ENCODE data around the gene GRM4.

GRM4 gene

DNA sequence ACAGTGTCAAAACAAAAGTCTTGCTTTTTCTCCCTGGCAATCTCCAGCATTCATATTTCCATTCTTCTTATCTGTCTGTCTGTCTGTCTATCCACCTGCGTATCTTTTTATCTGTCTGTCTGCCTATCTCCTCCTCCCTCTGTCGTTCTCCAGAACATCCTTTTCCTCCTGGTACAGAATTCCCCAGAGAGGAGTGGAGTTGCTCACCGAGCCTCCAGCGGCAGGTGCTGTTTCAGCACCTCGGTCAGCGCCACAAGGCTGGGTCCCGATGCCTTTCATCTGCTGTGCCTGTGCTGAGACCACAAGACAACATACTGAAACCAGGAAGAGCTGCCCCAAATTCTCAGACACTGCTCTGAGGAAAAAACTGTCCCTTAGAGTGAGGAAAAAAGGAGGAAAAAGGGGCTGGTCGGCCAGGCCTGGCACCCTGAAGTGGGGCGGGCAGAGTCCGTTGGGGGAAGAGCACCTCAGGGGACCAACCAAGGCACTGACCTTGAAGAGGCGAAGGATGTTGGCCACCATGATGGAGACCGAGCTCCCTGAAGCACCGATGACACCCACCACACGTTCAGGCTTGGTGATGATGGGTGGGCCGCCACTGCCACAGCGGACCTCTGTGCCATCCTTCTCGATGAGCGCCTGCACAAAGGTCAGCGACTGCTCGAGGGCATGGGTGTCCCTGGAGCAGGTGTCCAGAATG lies 13.3 kb downstream of the GRM4 start:
- TF ChIP-seq, protein P1, sequence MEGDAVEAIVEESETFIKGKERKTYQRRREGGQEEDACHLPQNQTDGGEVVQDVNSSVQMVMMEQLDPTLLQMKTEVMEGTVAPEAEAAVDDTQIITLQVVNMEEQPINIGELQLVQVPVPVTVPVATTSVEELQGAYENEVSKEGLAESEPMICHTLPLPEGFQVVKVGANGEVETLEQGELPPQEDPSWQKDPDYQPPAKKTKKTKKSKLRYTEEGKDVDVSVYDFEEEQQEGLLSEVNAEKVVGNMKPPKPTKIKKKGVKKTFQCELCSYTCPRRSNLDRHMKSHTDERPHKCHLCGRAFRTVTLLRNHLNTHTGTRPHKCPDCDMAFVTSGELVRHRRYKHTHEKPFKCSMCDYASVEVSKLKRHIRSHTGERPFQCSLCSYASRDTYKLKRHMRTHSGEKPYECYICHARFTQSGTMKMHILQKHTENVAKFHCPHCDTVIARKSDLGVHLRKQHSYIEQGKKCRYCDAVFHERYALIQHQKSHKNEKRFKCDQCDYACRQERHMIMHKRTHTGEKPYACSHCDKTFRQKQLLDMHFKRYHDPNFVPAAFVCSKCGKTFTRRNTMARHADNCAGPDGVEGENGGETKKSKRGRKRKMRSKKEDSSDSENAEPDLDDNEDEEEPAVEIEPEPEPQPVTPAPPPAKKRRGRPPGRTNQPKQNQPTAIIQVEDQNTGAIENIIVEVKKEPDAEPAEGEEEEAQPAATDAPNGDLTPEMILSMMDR (conservative IDR thresholded peaks at IDR 0.05; ENCODE audit: low read depth): no peak
- H3K27ac ChIP-seq: no peak overlapping the region
- POLR2A ChIA-PET (ENCODE audit: low non-redundant PET): no interaction called here
- DNase-seq (ENCODE audit: low spot score): peak; percentile 59
- CTCF ChIA-PET: no interaction called here

GRCh38 chr6:34131326-34132290 lies 14.3 kb downstream of the GRM4 start:
- CTCF ChIA-PET: interaction anchor here (0.5 to 0.7 kb wide), 4 partner anchors 7 to 787 kb away, joined by 3 to 5 read pairs (median 3); no protein-coding TSS in a partner anchor
- DNase-seq (ENCODE audit: low spot score): no peak
- TF ChIP-seq, protein P1 (conservative IDR thresholded peaks at IDR 0.05; ENCODE audit: low read depth): no peak
- no peak overlapping the region for H3K27ac ChIP-seq
- POLR2A ChIA-PET (ENCODE audit: low non-redundant PET): no interaction called here

DNA sequence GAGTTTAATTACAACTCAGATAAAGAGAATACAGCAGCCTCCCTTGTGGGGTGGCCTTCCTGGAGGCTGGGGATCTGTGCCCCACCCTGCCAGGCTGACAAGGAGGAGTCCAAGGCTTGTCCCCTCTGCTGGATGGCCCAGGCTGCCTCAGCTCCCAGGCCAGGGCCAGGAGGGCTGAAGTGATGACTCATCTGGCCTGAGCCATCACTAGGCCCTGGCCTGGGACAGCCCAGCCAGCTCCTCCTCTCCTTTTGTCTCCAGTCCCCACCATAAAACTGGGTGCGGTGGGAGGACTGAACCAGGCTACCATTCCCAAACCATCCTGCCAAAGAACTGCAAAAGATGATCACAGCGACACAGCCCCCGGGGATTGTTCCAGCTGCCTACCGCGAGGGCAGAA lies 15.0 kb downstream of the GRM4 start:
- no peak overlapping the region for H3K27ac ChIP-seq
- TF ChIP-seq, protein P1 (conservative IDR thresholded peaks at IDR 0.05; ENCODE audit: low read depth): no peak
- POLR2A ChIA-PET (ENCODE audit: low non-redundant PET): no interaction called here
- CTCF ChIA-PET: interaction anchor here (0.6 kb wide), 1 partner anchor 8 kb away, joined by 5 read pairs; no protein-coding TSS in a partner anchor
- DNase-seq (ENCODE audit: low spot score): no peak

GRCh38 chr6:34129753-34130152 lies 16.1 kb downstream of the GRM4 start:
- H3K27ac ChIP-seq: no peak overlapping the region
- TF ChIP-seq, protein P1 (conservative IDR thresholded peaks at IDR 0.05; ENCODE audit: low read depth): no peak
- CTCF ChIA-PET: interaction anchor here (0.6 kb wide), 1 partner anchor 151 kb away, joined by 3 read pairs; no protein-coding TSS in a partner anchor
- POLR2A ChIA-PET (ENCODE audit: low non-redundant PET): no interaction called here
- no peak for DNase-seq (ENCODE audit: low spot score)

- H3K27ac ChIP-seq: no peak overlapping the region
- no peak for DNase-seq (ENCODE audit: low spot score)
- ChIA-PET POLR2A (ENCODE audit: low non-redundant PET) (interaction anchor here (0.7 kb wide), 1 partner anchor 8 kb away, joined by 6 read pairs; no protein-coding TSS in a partner anchor), CTCF (interaction anchor here (0.6 kb wide), 2 partner anchors 246 to 256 kb away, joined by 3 to 7 read pairs; no protein-coding TSS in a partner anchor)
- TF ChIP-seq, protein P1 (conservative IDR thresholded peaks at IDR 0.05; ENCODE audit: low read depth): no peak
These were observed 17.8 kb downstream of the GRM4 start for GRCh38 chr6:34128045-34128444.

GRCh38 chr6:34126419-34126818 lies 19.5 kb downstream of the GRM4 start:
- CTCF ChIA-PET: no interaction called here
- POLR2A ChIA-PET (ENCODE audit: low non-redundant PET): no interaction called here
- no peak for DNase-seq (ENCODE audit: low spot score)

More at GRCh38 chr6:34126419-34126818, 19.5 kb downstream of the GRM4 start:
- TF ChIP-seq, protein P1 (conservative IDR thresholded peaks at IDR 0.05; ENCODE audit: low read depth): no peak
- no peak overlapping the region for H3K27ac ChIP-seq

Measured in RWPE1 (cell line).